SK-N-MC (cell line): Measurements from ENCODE around the gene ADK.

Experiments
- EZH2 ChIP-seq: fragments of 200-600 bp; sonication (generic); IDR thresholded peaks from one replicate; pipeline ENCODE4 v1.6.1; 2017; ENCODE audit warnings: antibody characterized with exemption
- POLR2AphosphoS5 ChIP-seq: IDR thresholded peaks from 2 replicates; pipeline ENCODE4 v1.6.1; 2012; ENCODE audit warnings: mild to moderate bottlenecking, low read depth, low read length, borderline replicate concordance

- TF ChIP-seq POLR2AphosphoS5, result no peak
- TF ChIP-seq EZH2, result no peak
Measured at GRCh38 chr10:74525885-74526284, 374.9 kb downstream of the ADK start.
